ENCODE data around the gene NEUROD4. TPM values are rescaled to one million over a fixed set of nuclear protein-coding genes. Genes with fewer than 3 reads are reported as not detected.

NEUROD4 gene
- total RNA-seq, 3 donors from 2014 or later (not counting 1 experiment from before 2014, with no cell fraction given), result not detected

DNA sequence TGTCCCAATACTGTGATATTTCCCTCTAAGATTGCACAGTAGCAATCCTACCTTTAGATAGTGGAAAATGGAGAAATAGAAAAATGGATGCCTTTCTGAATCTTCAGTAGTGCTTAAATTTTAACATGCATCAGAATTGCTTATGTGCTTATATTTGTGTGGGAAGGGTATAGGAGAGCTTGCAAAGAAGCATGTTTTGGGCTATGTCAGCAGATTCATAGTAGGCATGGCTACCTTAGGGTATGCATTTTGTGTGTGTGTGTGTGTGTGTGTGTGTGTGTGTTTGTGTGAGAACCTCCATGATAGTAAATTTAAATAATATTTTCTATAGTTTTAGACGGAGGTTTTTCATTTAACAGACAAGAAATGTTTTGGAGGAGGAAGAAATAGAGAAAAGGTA is 38.3 kb downstream of the NEUROD4 start:
- Histone ChIP-seq H3K4me1 (ENCODE audit: control insufficient read depth, insufficient read depth, low read length) (no peaks in the 10 kb centered on the region), H3K36me3 (ENCODE audit: control insufficient read depth, insufficient read depth, low read length) (no peaks in the 10 kb centered on the region), H3K27me3 (ENCODE audit: control insufficient read depth, insufficient read depth, low read length) (no peaks in the 10 kb centered on the region), H3K27ac (ENCODE audit: low read length) (no peak overlapping the region), H3K9me3 (ENCODE audit: control insufficient read depth, insufficient read depth, low read length) (no peaks in the 10 kb centered on the region), H3K4me3 (ENCODE audit: low read length) (no peak overlapping the region)
- Mint-ChIP-seq H3K9me3 (no peaks in the 10 kb centered on the region), H3K4me3 (no peak overlapping the region), H3K27me3 (ENCODE audit: low read depth in 2 of 2) (peaks cover 9 to 13% of the 10 kb centered on the region in 2 donors), H3K4me1 (no peaks in the 10 kb centered on the region), H3K36me3 (no peaks in the 10 kb centered on the region), H3K27ac (no peak overlapping the region)
- TF ChIP-seq CTCF (IDR thresholded peaks at IDR 0.05), result no peak
- intact Hi-C loops (cut with micrococcal nuclease), result no loop called here
- ATAC-seq (no peak), DNase-seq (no peak)
- 100% methylated on average over 1 of the region's 1 CpG for WGBS (ENCODE audit: insufficient coverage)

- Histone ChIP-seq H3K36me3 (ENCODE audit: control insufficient read depth, insufficient read depth, low read length) (no peaks in the 10 kb centered on the region), H3K9me3 (ENCODE audit: control insufficient read depth, insufficient read depth, low read length) (no peaks in the 10 kb centered on the region), H3K27me3 (ENCODE audit: control insufficient read depth, insufficient read depth, low read length) (no peaks in the 10 kb centered on the region), H3K4me3 (ENCODE audit: low read length) (no peak overlapping the region), H3K4me1 (ENCODE audit: control insufficient read depth, insufficient read depth, low read length) (no peaks in the 10 kb centered on the region), H3K27ac (ENCODE audit: low read length) (no peak overlapping the region)
- Mint-ChIP-seq H3K27ac (no peak overlapping the region), H3K36me3 (no peaks in the 10 kb centered on the region), H3K4me1 (no peaks in the 10 kb centered on the region), H3K9me3 (no peaks in the 10 kb centered on the region), H3K4me3 (no peak overlapping the region), H3K27me3 (ENCODE audit: low read depth in 2 of 2) (peaks cover 9 to 20% of the 10 kb centered on the region in 2 donors)
- ATAC-seq, result no peak
- TF ChIP-seq CTCF (IDR thresholded peaks at IDR 0.05), result no peak
- no peak for DNase-seq
- WGBS (ENCODE audit: insufficient coverage), result 94% methylated on average over 3 of the region's 4 CpGs
- intact Hi-C loops (cut with micrococcal nuclease), result no loop called here
These were observed 39.0 kb downstream of the NEUROD4 start for GRCh38 chr12:55058776-55059175.

- no peak overlapping the region for H3K4me3 Mint-ChIP-seq
- intact Hi-C loops (cut with micrococcal nuclease), result no loop called here
- H3K27me3 Mint-ChIP-seq (ENCODE audit: low read depth in 2 of 2), result peaks cover 12 to 25% of the 10 kb centered on the region in 2 donors
- H3K27me3 ChIP-seq (ENCODE audit: control insufficient read depth, insufficient read depth, low read length), result no peaks in the 10 kb centered on the region
- no peaks in the 10 kb centered on the region for H3K36me3 Mint-ChIP-seq
- ATAC-seq (no peak), DNase-seq (no peak)
- H3K27ac ChIP-seq (ENCODE audit: low read length), result no peak overlapping the region
- no peak overlapping the region for H3K27ac Mint-ChIP-seq
- H3K9me3 Mint-ChIP-seq, result no peaks in the 10 kb centered on the region
- H3K4me3 ChIP-seq (ENCODE audit: low read length), result no peak overlapping the region
- no peak for TF ChIP-seq CTCF (IDR thresholded peaks at IDR 0.05)
- WGBS (ENCODE audit: insufficient coverage), result 44% methylated on average over 2 of the region's 2 CpGs
- no peaks in the 10 kb centered on the region for H3K4me1 Mint-ChIP-seq
- H3K9me3 ChIP-seq (ENCODE audit: control insufficient read depth, insufficient read depth, low read length), result no peaks in the 10 kb centered on the region
- H3K4me1 ChIP-seq (ENCODE audit: control insufficient read depth, insufficient read depth, low read length), result no peaks in the 10 kb centered on the region
- H3K36me3 ChIP-seq (ENCODE audit: control insufficient read depth, insufficient read depth, low read length), result no peaks in the 10 kb centered on the region
These were observed 40.7 kb downstream of the NEUROD4 start for GRCh38 chr12:55060470-55060869.

DNA sequence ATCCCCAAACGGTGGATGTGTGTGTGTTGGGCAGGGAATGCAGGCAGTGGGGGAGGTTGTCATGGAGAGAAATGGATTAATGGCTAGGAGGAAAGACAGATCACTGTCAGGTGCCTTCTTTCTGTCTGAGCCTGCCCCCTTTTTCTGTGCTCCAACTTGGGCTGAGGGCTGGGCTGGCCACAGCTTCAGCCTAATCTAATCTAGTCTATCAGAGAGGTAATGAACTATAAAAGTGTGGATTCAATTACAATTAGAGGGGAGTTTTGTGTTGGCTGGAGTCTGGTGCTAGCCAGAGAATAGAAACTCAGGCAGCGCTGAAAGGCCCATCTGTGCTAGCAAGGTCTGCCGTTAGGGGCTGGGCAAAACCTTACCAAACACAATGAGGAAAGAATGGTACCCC is 41.2 kb downstream of the NEUROD4 start:
- Histone ChIP-seq H3K36me3 (ENCODE audit: control insufficient read depth, insufficient read depth, low read length) (no peaks in the 10 kb centered on the region), H3K4me1 (ENCODE audit: control insufficient read depth, insufficient read depth, low read length) (no peaks in the 10 kb centered on the region), H3K27me3 (ENCODE audit: control insufficient read depth, insufficient read depth, low read length) (no peaks in the 10 kb centered on the region), H3K4me3 (ENCODE audit: low read length) (no peak overlapping the region), H3K9me3 (ENCODE audit: control insufficient read depth, insufficient read depth, low read length) (no peaks in the 10 kb centered on the region), H3K27ac (ENCODE audit: low read length) (no peak overlapping the region)
- 61% methylated on average over 1 of the region's 3 CpGs for WGBS (ENCODE audit: insufficient coverage)
- ATAC-seq (no peak), DNase-seq (no peak)
- Mint-ChIP-seq H3K9me3 (no peaks in the 10 kb centered on the region), H3K4me3 (no peak overlapping the region), H3K4me1 (no peaks in the 10 kb centered on the region), H3K36me3 (no peaks in the 10 kb centered on the region), H3K27ac (no peak overlapping the region), H3K27me3 (ENCODE audit: low read depth in 2 of 2) (peaks cover 15 to 25% of the 10 kb centered on the region in 2 donors)
- TF ChIP-seq CTCF (IDR thresholded peaks at IDR 0.05), result no peak
- intact Hi-C loops (cut with micrococcal nuclease), result no loop called here
